T-helper 1 cell (primary cell): Measurements from ENCODE around the gene PHKA2.
"Not testable (repeated sequence)": the region's sequence is repeated elsewhere in the genome, so short reads cannot be mapped to it uniquely, and the experiment has no call there.

Source experiments
- DNase-seq, 5 donors: peaks; one replicate each; pipeline ENCODE4 v3.0.0-alpha.2; 2012 to 2020
- total RNA-seq, 4 donors: gene quantifications; one replicate each; lab custom pipeline; 2026; lab: John Stamatoyannopoulos, UW

PHKA2 gene, protein sequence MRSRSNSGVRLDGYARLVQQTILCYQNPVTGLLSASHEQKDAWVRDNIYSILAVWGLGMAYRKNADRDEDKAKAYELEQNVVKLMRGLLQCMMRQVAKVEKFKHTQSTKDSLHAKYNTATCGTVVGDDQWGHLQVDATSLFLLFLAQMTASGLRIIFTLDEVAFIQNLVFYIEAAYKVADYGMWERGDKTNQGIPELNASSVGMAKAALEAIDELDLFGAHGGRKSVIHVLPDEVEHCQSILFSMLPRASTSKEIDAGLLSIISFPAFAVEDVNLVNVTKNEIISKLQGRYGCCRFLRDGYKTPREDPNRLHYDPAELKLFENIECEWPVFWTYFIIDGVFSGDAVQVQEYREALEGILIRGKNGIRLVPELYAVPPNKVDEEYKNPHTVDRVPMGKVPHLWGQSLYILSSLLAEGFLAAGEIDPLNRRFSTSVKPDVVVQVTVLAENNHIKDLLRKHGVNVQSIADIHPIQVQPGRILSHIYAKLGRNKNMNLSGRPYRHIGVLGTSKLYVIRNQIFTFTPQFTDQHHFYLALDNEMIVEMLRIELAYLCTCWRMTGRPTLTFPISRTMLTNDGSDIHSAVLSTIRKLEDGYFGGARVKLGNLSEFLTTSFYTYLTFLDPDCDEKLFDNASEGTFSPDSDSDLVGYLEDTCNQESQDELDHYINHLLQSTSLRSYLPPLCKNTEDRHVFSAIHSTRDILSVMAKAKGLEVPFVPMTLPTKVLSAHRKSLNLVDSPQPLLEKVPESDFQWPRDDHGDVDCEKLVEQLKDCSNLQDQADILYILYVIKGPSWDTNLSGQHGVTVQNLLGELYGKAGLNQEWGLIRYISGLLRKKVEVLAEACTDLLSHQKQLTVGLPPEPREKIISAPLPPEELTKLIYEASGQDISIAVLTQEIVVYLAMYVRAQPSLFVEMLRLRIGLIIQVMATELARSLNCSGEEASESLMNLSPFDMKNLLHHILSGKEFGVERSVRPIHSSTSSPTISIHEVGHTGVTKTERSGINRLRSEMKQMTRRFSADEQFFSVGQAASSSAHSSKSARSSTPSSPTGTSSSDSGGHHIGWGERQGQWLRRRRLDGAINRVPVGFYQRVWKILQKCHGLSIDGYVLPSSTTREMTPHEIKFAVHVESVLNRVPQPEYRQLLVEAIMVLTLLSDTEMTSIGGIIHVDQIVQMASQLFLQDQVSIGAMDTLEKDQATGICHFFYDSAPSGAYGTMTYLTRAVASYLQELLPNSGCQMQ
- 41.0 to 64.2 (median 60.4) reads per million in 4 donors for total RNA-seq

- peak in 1 of 5 donors; percentile 17 for DNase-seq
These were observed at the start of gene PHKA2 for GRCh38 chrX:18983666-18984380. PHKA2 (minus strand) TSS chrX:18984114; CDS start chrX:18983932, 182 bp downstream.

- DNase-seq, result no peak
These were observed 46.9 kb upstream of the PHKA2 start for GRCh38 chrX:19030805-19031204.

DNA sequence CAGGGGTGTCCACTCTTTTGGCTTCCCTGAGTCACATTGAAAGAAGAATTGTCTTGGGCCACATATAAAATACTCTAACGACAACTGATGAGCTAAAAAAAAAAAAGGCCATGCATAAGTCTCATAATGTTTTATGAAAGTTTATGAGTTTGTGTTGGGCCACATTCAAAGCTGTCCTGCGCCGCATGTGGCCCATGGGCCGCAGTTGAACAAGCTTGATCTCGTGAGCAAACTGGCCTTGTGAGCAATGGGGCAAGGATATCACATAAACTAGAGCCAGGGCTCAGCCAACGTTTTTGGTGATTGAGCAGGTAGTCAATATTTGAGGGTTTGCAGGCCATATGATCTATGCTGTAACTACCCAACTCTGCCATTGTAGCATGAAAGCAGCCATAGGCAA, 44.6 kb upstream of the PHKA2 start:
- DNase-seq, result no peak

- DNase-seq, result no peak
These were observed 40.5 kb upstream of the PHKA2 start for GRCh38 chrX:19024366-19024765.

DNA sequence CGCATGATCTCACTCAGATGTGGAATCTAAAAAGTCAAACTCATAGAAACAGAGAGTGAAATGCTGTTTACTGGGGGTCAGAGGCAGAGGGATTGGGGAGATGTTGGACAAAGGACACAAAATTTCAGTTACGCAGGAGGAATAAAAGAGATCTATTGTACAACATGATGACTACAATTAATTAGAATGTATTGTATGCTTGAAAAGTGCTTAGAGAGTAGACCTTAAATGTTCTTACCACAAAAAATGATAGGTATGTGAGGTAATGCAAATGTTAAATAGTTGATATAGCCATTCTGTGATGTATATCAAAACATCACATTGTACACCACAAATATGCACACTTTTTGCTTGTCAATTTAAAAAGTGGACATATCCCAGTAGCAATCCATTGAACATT, 36.1 kb upstream of the PHKA2 start:
- DNase-seq, result no peak

GRCh38 chrX:19017271-19017670, 33.4 kb upstream of the PHKA2 start:
- no peak for DNase-seq

DNA sequence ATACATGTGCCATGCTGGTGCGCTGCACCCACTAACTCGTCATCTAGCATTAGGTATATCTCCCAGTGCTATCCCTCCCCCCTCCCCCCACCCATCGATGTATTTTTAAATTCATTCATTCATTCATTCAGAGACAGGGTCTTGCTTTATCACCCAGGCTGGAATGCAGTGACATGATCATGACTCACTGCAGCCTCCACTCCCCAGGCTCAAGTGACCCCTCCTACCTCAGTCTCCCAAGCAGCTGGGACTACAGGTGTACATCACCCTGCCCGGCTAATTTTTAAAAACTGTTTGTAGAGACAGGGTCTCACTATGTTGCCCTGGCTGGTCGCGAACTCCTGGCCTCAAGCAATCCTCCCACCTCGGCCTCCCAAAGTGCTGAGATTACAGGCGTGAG, 32.7 kb upstream of the PHKA2 start:
- not testable (repeated sequence) for DNase-seq

- DNase-seq, result no peak
These were observed 24.0 kb upstream of the PHKA2 start for GRCh38 chrX:19007868-19008267.

GRCh38 chrX:19007011-19007410, 23.1 kb upstream of the PHKA2 start:
- no peak for DNase-seq

GRCh38 chrX:19005909-19006308, 22.0 kb upstream of the PHKA2 start:
- DNase-seq, result no peak

GRCh38 chrX:19003756-19004155, 19.8 kb upstream of the PHKA2 start:
- no peak for DNase-seq

DNA sequence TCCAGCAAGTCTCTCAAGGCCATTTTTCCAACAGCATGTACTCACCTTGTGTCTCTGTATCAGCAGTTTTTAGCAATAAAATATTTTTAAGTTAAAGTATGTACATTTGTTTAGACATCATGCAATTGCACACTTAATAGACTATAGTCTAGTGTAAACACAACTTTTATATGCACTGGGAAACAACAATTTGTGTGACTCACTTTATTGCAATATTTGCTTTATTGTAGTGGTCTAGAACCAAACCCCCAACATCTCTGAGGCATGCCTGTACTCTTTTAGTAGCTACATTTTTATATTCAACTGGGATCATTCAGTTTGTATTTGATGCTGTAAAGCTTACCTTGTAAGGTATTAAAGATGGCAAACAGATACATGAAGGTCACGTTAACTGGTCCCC, 14.7 kb upstream of the PHKA2 start:
- DNase-seq, result no peak

DNA sequence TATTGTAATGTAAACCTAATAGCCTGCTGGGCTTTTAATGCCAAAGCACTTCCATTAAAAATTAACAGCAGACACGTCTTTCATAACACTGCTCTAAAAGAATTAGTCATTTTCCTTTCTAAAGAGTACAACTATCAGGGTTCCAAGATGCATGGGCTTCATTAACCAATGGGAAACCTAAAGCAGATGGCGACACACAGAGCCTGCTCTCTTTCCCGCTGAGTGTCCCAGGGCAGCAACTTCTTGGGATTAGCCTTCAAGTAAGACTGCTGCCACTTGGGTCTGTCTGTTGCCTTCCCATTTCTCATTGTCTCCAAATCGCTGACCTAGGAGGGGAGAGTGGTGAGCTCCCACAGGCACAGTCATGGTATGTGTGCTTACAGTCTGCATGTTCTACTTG, 14.0 kb upstream of the PHKA2 start:
- DNase-seq, result no peak

GRCh38 chrX:18996536-18996935, 12.6 kb upstream of the PHKA2 start:
- no peak for DNase-seq

GRCh38 chrX:18995221-18995620, 11.3 kb upstream of the PHKA2 start:
- no peak for DNase-seq

DNA sequence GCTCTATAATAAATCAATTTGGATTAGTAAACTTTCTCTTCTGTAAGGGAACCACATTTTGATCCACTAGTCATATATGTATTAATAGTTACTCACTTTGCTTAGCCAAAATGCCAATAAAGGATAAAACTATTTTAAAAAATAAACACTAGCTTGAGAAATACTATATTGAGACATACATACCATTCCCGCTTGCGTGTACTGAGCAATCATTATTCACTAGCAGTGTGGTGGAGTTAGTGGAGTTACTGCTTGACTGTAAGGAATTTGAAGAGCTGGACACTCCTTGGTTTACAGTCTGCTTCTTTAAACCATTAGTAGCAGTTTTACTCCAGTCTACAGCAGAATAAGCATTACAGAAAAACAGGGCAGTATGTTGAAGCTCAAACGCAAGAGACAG, 10.8 kb upstream of the PHKA2 start:
- DNase-seq, result no peak

DNA sequence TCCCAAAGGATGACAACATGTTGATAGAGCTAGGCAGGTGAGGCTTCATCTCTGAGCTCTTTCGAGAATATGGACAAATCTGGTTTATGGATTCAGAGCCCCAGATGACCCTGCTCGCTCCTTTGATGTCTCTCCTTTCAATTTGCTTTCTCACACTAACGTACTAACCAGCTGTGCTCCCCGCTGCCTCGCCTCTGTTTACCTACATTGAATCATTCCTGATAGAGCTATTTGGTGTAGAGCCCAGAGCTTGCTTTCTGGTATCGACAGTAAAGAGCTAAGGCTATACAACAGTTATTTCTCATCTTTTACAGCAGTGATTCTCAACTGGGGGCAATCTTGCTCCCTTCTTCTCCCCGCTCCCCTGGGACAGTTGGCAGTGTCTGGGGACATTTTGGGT, 8.9 kb upstream of the PHKA2 start:
- DNase-seq, result no peak

GRCh38 chrX:18985186-18985435, 1.2 kb upstream of the PHKA2 start:
- no peak for DNase-seq

GRCh38 chrX:18984381-18985185, 669 bp upstream of the PHKA2 start:
- DNase-seq, result peak; percentile 72 to 85 (median 81)

- DNase-seq, result no peak
These were observed 2.6 kb downstream of the PHKA2 start for GRCh38 chrX:18981124-18981807.

DNA sequence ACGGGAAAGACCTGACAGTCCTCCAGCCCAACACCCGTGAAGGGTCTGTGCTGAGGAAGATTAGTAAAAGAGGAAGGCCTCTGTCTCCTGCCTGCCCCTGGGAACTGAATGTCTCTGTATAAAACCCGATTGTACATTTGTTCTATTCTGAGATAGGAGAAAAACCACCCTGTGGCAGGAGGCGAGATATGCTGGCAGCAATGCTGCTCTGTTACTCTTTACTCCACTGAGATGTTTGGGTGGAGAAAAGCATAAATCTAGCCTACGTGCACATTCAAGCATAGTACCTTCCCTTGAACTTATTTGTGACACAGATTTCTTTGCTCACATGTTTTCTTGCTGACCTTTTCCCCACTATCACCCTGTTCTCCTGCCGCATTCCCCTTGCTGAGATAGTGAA, 3.7 kb downstream of the PHKA2 start:
- DNase-seq, result not testable (repeated sequence)
